Suprapubic skin (tissue), 4 donors: Measurements from ENCODE around the gene ZNFX1. TPM values are rescaled to one million over a fixed set of nuclear protein-coding genes. Genes with fewer than 3 reads are reported as not detected.

Source experiments
- DNase-seq, 2 donors: peaks; one replicate each; pipeline ENCODE4 v3.0.0-alpha.2; 2019; ENCODE audit warnings: low spot score in 2 of 2
- H3K27ac ChIP-seq: fragments of 200-600 bp; sonication (generic); one replicate; pipeline ENCODE4 v1.5.1; 2019
- H3K27me3 ChIP-seq: fragments of 200-600 bp; sonication (generic); one replicate; pipeline ENCODE4 v1.5.1; 2019
- H3K36me3 ChIP-seq: fragments of 200-600 bp; sonication (generic); one replicate; pipeline ENCODE4 v1.5.1; 2019
- H3K4me1 ChIP-seq: fragments of 200-600 bp; sonication (generic); one replicate; pipeline ENCODE4 v1.5.1; 2019
- H3K4me3 ChIP-seq: fragments of 200-600 bp; sonication (generic); one replicate; pipeline ENCODE4 v1.5.1; 2019; ENCODE audit warnings: mild to moderate bottlenecking
- H3K9me3 ChIP-seq: fragments of 200-600 bp; sonication (generic); one replicate; pipeline ENCODE4 v1.5.1; 2019
- CTCF ChIP-seq, 2 donors: fragments of 200-600 bp in 1 of 2; fragments of 450-650 bp in 1 of 2; sonication (generic) in 1 of 2; IDR thresholded peaks; one replicate each; pipeline ENCODE4 v1.5.1; 2016 to 2019; ENCODE audit warnings: antibody characterized with exemption in 2 of 2, mild to moderate bottlenecking in 1 of 2, moderate library complexity in 1 of 2
- EP300 ChIP-seq: sonication (generic); formaldehyde crosslinking; IDR thresholded peaks from one replicate; pipeline ENCODE4 v1.6.1; 2017; ENCODE audit warnings: antibody characterized with exemption
- POLR2A ChIP-seq, 2 donors: fragments of 450-650 bp; IDR thresholded peaks; one replicate each; pipeline ENCODE4 v1.6.1; 2017; ENCODE audit warnings: antibody characterized with exemption in 2 of 2, mild to moderate bottlenecking in 2 of 2, moderate library complexity in 2 of 2
- POLR2AphosphoS5 ChIP-seq, 3 donors: sonication (generic); formaldehyde crosslinking; IDR thresholded peaks; one replicate each; pipeline ENCODE4 v1.6.1; 2017; ENCODE audit warnings: antibody characterized with exemption in 3 of 3
- WGBS: methylation state at CpG from one replicate; pipeline ENCODE4 v1.1.5; 2018; 5-methylcytosine and 5-hydroxymethylcytosine counted together
- total RNA-seq, 4 donors: library from RNA; depleted of rRNA; stranded (reverse); fragments of >200 nt; gene quantifications; one replicate each; pipeline ENCODE4 v1.1.0, GENCODE V29; 2016

The ZNFX1 gene
- total RNA-seq, 4 donors from 2014 or later, result 25.9 to 36.1 (median 33.2) TPM

- 91% methylated on average over 8 of the region's 8 CpGs for WGBS
- H3K27ac ChIP-seq, result no peak overlapping the region
- DNase-seq, result no peak
- H3K4me3 ChIP-seq, result no peak overlapping the region
- no peaks in the 10 kb centered on the region for H3K27me3 ChIP-seq
- H3K36me3 ChIP-seq, result peaks cover 60% of the 10 kb centered on the region
- peaks cover 53% of the 10 kb centered on the region for H3K4me1 ChIP-seq
- no peaks in the 10 kb centered on the region for H3K9me3 ChIP-seq
- no peak for TF ChIP-seq POLR2A (IDR thresholded peaks at IDR 0.05)
- TF ChIP-seq POLR2AphosphoS5 (IDR thresholded peaks at IDR 0.05), result no peak
- no peak for TF ChIP-seq EP300
- no peak for TF ChIP-seq CTCF (IDR thresholded peaks at IDR 0.05)
Observed at GRCh38 chr20:49273696-49274277, 4.1 kb downstream of the ZNFX1 start.

- Histone ChIP-seq H3K27me3 (no peaks in the 10 kb centered on the region), H3K27ac (no peak overlapping the region), H3K4me1 (peaks cover 60% of the 10 kb centered on the region), H3K36me3 (peaks cover 61% of the 10 kb centered on the region), H3K9me3 (no peaks in the 10 kb centered on the region), H3K4me3 (no peak overlapping the region)
- no peak for DNase-seq
- WGBS, result 81% methylated on average over 1 of the region's 1 CpG
- TF ChIP-seq POLR2A (IDR thresholded peaks at IDR 0.05) (no peak), EP300 (no peak), CTCF (IDR thresholded peaks at IDR 0.05) (no peak), POLR2AphosphoS5 (IDR thresholded peaks at IDR 0.05) (no peak)
Observed at GRCh38 chr20:49272654-49273053, 5.2 kb downstream of the ZNFX1 start.

- WGBS, result 99% methylated on average over 5 of the region's 5 CpGs
Observed at GRCh38 chr20:49270736-49271135, 7.1 kb downstream of the ZNFX1 start.

GRCh38 chr20:49270177-49270576 is 7.7 kb downstream of the ZNFX1 start:
- 69% methylated on average over 7 of the region's 7 CpGs for WGBS
- Histone ChIP-seq H3K9me3 (no peaks in the 10 kb centered on the region), H3K27me3 (no peaks in the 10 kb centered on the region), H3K36me3 (peaks cover 63% of the 10 kb centered on the region), H3K4me1 (peaks cover 47% of the 10 kb centered on the region), H3K4me3 (peak overlapping the region; percentile 0), H3K27ac (no peak overlapping the region)
- TF ChIP-seq POLR2AphosphoS5 (IDR thresholded peaks at IDR 0.05) (no peak), EP300 (no peak)
- DNase-seq, result no peak

More at GRCh38 chr20:49270736-49271135, 7.1 kb downstream of the ZNFX1 start:
- DNase-seq, result no peak
- Histone ChIP-seq H3K9me3 (no peaks in the 10 kb centered on the region), H3K27me3 (no peaks in the 10 kb centered on the region), H3K4me1 (peaks cover 53% of the 10 kb centered on the region), H3K36me3 (peaks cover 64% of the 10 kb centered on the region), H3K4me3 (no peak overlapping the region), H3K27ac (no peak overlapping the region)
- TF ChIP-seq CTCF (IDR thresholded peaks at IDR 0.05) (no peak), POLR2AphosphoS5 (IDR thresholded peaks at IDR 0.05) (no peak), EP300 (no peak), POLR2A (IDR thresholded peaks at IDR 0.05) (no peak)

GRCh38 chr20:49268600-49269365 is 9.1 kb downstream of the ZNFX1 start:
- TF ChIP-seq EP300, result no peak
- TF ChIP-seq POLR2A (IDR thresholded peaks at IDR 0.05), result no peak
- TF ChIP-seq POLR2AphosphoS5 (IDR thresholded peaks at IDR 0.05), result no peak
- TF ChIP-seq CTCF (IDR thresholded peaks at IDR 0.05), result no peak
- Histone ChIP-seq H3K4me1 (peaks cover 45% of the 10 kb centered on the region), H3K4me3 (no peak overlapping the region), H3K27ac (no peak overlapping the region), H3K9me3 (no peaks in the 10 kb centered on the region), H3K27me3 (no peaks in the 10 kb centered on the region), H3K36me3 (peaks cover 70% of the 10 kb centered on the region)
- no peak for DNase-seq
- 91% methylated on average over 1 of the region's 1 CpG for WGBS
